ENCODE data around the gene NMRAL1. TPM values are rescaled to one million over a fixed set of nuclear protein-coding genes. Genes with fewer than 3 reads are reported as not detected.

The NMRAL1 gene
- 33.7 TPM for polyA plus RNA-seq (ENCODE audit: insufficient read length)
- long read RNA-seq, donor 1, transcript NMRAL1-212 (6 exons, 1,240 nt) = major isoform, 5 of 70 reads
- long read RNA-seq, donor 1, partial matches to known transcripts = 24 of 70 reads
- long read RNA-seq, donor 1, other reads (novel, unspliced or antisense) = 32 of 70 reads
- long read RNA-seq, donor 2, transcript NMRAL1-212 (6 exons, 1,240 nt) = major isoform, 5 of 84 reads
- long read RNA-seq, donor 2, partial matches to known transcripts = 38 of 84 reads
- long read RNA-seq, donor 2, other reads (novel, unspliced or antisense) = 33 of 84 reads
- long read RNA-seq, donor 3, partial matches to known transcripts = 0 of 3 reads
- long read RNA-seq, donor 3, other reads (novel, unspliced or antisense) = 0 of 3 reads
- long read RNA-seq, donor 4, partial matches to known transcripts = 21 of 24 reads
- long read RNA-seq, donor 4, other reads (novel, unspliced or antisense) = 0 of 24 reads
- long read RNA-seq, donor 5, transcript NMRAL1-202 (6 exons, 1,233 nt) = major isoform, 13 of 27 reads
- long read RNA-seq, donor 5, transcript NMRAL1-212 (6 exons, 1,240 nt) = minor isoform, 8 of 27 reads
- long read RNA-seq, donor 5, transcript NMRAL1-201 (6 exons, 1,376 nt) = minor isoform, 6 of 27 reads
- long read RNA-seq, donor 5, partial matches to known transcripts = 0 of 27 reads
- long read RNA-seq, donor 5, other reads (novel, unspliced or antisense) = 0 of 27 reads
- long read RNA-seq, donor 6, transcript NMRAL1-202 (6 exons, 1,233 nt) = major isoform, 9 of 14 reads
- long read RNA-seq, donor 6, partial matches to known transcripts = 0 of 14 reads
- long read RNA-seq, donor 6, other reads (novel, unspliced or antisense) = 0 of 14 reads
- long read RNA-seq, donor 7, transcript NMRAL1-202 (6 exons, 1,233 nt) = minor isoform, 5 of 29 reads
- long read RNA-seq, donor 7, transcript NMRAL1-201 (6 exons, 1,376 nt) = major isoform, 6 of 29 reads
- long read RNA-seq, donor 7, partial matches to known transcripts = 10 of 29 reads
- long read RNA-seq, donor 7, other reads (novel, unspliced or antisense) = 0 of 29 reads
- long read RNA-seq, donor 8, partial matches to known transcripts = 0 of 6 reads
- long read RNA-seq, donor 8, other reads (novel, unspliced or antisense) = 0 of 6 reads

- peak; percentile 87 for DNase-seq
These were observed at the start of gene NMRAL1 for GRCh38 chr16:4474192-4474961. NMRAL1 (minus strand) TSS chr16:4474625; CDS start chr16:4474132, 493 bp downstream.

GRCh38 chr16:4523686-4524085 lies 49.3 kb upstream of the NMRAL1 start:
- DNase-seq = no peak

- DNase-seq = no peak
These were observed 47.7 kb upstream of the NMRAL1 start for GRCh38 chr16:4522051-4522581.

- no peak for DNase-seq
These were observed 46.5 kb upstream of the NMRAL1 start for GRCh38 chr16:4520913-4521312.

GRCh38 chr16:4519274-4520058 lies 45.0 kb upstream of the NMRAL1 start:
- no peak for DNase-seq

- no peak for DNase-seq
These were observed 43.6 kb upstream of the NMRAL1 start for GRCh38 chr16:4517812-4518680.

- no peak for DNase-seq
These were observed 41.3 kb upstream of the NMRAL1 start for GRCh38 chr16:4515611-4516233.

GRCh38 chr16:4514606-4515005 lies 40.2 kb upstream of the NMRAL1 start:
- DNase-seq = no peak

GRCh38 chr16:4513881-4514280 lies 39.5 kb upstream of the NMRAL1 start:
- no peak for DNase-seq

GRCh38 chr16:4513086-4513860 lies 38.8 kb upstream of the NMRAL1 start:
- no peak for DNase-seq

GRCh38 chr16:4512473-4512872 lies 38.0 kb upstream of the NMRAL1 start:
- DNase-seq = no peak

- DNase-seq = no peak
These were observed 37.1 kb upstream of the NMRAL1 start for GRCh38 chr16:4511441-4512082.

- no peak for DNase-seq
These were observed 36.5 kb upstream of the NMRAL1 start for GRCh38 chr16:4510747-4511426.

- no peak for DNase-seq
These were observed 35.7 kb upstream of the NMRAL1 start for GRCh38 chr16:4510131-4510530.

GRCh38 chr16:4509420-4509819 lies 35.0 kb upstream of the NMRAL1 start:
- DNase-seq = no peak

GRCh38 chr16:4508806-4509205 lies 34.4 kb upstream of the NMRAL1 start:
- DNase-seq = no peak

All from left kidney (tissue), 8 donors.